GM19193 (cell line): ENCODE data around the gene C19orf33.

Experiments used
- POLR2A ChIP-seq: IDR thresholded peaks from 4 replicates; pipeline ENCODE4 v1.6.1; 2011; ENCODE audit not compliant: insufficient read depth, insufficient read length; ENCODE audit errors: extremely low read depth

Gene C19orf33

GRCh38 chr19:38350883-38351282 lies 46.8 kb downstream of the C19orf33 start:
- no peak for TF ChIP-seq POLR2A

GRCh38 chr19:38351865-38352395 lies 47.9 kb downstream of the C19orf33 start:
- no peak for TF ChIP-seq POLR2A

- TF ChIP-seq POLR2A: no peak
These were observed 48.6 kb downstream of the C19orf33 start for GRCh38 chr19:38352611-38353010.
